HG03342 (cell line): Measurements from ENCODE around the gene POMC.
"Not testable (repeated sequence)": the region's sequence is repeated elsewhere in the genome, so short reads cannot be mapped to it uniquely, and the experiment has no call there.

Experiments used
- ATAC-seq: cut with Tn5 transposase; IDR thresholded peaks from one replicate; pipeline ENCODE4 v1.9.1; 2021; ENCODE audit warnings: mild to moderate bottlenecking, moderate library complexity; ENCODE audit not compliant: unreplicated experiment

Gene POMC

DNA sequence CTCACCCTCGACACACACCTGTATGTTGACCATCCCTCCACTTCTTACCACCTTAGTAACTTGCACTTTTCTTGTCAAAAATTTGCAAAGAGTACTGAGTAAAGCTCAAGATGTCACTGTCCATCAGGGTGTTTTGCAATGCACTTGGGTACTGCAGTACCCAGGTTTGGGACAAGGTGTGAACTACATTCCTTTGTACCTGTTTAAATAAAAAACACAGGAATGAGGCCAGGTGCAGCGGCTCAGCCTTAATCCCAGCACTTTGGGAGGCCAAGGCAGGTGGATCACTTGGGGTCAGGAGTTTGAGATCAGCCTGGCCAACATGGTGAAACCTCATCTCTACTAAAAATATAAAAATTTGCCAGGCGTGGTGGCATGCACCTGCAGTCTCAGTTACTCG lies 27.8 kb downstream of the POMC start:
- not testable (repeated sequence) for ATAC-seq

DNA sequence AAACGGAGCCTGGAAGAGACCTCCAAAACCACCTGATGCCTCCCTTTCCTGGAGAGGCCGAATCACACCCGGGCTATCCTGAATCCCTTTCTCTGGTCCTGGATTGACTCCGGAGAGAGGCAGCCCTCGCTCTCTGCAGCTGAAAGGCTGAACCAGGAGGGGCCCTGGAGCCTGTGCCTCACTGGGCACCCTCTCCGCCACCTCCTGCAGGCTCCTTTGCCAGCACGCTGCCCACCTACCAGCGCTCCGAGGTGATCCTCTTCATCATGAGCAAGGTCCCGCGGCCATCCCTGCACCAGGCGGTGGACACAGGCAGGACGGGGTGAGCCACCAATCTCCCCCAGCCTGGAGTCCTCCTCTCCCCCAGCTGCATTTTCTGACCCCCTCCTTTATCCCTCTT lies 35.7 kb downstream of the POMC start:
- no peak for ATAC-seq

DNA sequence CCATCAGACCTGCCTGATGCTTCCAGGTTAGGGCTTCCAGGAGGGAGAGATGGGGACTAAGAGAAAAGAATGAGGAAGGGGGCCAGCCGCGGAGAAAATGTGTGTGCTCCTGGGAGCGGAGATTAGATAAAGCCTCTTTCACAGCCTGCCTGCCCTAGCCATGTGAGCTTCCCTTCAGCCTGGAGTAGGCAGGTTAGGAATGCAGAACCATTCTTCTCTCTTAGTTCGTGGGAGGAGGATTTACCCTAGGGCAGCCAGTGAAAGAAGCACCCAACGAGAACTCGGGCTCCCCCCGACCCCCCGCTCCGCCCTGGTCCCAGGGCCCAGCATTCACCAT lies 36.1 kb downstream of the POMC start:
- no peak for ATAC-seq

DNA sequence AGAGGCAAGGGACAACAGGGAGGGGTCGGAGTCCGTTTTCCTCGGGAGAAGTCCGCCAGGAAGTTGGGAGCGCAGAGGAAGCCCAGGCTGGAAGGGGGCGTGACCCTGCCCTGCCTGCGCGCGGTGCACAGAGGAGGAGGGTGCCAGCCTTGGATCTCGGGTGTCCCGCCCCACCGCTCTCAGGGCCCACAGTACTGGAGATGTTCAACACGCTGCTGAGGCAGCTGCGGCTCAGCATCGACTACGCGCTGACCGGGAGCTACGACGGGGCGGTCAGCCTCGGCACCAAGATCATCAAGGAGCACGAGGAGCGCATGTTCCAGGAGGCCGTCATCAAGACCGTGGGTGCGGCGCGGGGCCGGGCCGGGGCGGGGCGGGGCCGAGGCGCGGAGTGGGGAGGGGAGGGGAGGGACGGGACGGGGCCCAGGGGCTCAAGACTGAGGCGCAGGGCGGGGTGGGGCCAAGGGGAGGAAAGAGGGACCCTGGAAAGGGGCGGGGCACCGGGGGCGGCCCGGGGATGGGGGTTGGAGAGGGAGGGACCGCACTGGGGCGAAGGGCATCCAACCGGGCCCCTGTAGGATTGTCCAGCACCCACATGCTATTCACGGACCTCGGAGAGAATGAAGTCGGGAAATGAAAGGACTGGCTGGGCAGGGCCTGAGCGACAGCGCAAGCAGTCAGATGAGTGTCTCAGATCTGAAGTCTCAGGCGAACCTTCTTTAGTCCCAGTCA lies 36.6 kb downstream of the POMC start:
- ATAC-seq = no peak

DNA sequence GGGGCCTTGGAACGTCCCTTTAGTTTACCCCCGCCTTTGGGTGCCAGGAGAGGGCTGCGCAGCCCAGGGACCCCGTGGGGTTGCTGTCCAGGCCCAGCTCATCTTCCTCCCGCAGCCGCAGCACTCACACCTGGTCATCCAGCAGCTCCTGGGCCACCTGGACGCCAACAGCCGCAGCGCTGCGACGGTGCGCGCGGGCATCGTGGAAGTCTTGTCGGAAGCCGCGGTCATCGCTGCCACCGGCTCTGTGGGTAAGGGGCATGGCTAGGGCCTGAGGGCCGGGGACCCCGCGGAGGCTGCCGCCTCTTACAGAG lies 37.2 kb downstream of the POMC start:
- ATAC-seq = no peak

DNA sequence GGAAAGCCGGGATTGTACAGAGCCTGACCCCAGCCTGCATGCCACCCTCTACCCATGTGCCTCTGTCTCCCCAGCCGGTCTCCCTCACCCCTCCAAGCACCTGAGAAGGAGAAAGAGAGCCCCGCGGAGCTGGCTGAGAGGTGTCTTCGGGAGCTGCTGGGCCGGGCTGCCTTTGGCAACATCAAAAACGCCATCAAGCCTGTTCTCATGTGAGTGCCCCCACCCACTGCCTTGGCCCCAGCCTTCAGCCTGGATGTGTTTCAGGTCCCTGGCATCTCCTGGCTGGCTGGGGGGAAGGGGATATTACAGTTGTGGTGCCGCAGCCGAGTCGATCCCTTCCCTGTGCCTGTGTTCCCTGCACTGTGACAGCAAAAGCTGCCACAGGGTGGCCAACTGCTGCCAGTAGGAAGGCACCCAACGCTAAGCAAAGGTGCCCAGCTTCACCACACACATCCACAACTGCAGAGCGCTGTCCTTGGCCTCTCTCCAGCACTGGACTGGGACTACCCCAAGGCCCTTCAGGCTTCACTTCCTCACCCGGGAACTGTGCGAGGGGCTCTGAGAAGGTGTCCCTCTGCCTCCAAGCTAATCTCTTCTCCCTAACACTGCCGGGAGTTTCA lies 38.4 kb downstream of the POMC start:
- no peak for ATAC-seq

DNA sequence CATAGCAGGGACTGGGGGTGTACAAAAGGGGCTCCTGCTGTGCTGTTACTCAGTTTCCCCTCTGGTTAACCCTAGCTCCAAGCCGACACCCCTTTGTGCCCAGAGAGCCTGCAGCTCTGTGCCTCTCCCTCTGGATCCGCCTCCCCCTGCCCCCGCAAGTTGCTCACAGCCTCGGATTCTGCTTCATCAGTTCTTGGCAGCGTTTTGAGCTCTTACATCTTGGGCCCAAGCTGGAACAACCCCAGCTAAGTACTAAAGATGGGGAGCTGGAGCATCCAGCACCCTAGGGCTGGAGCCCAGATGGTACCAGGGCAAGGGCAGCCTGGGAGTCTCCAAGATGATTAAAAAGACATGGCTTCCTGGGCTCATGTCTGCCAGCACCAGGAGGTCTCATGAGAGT lies 40.7 kb downstream of the POMC start:
- no peak for ATAC-seq

DNA sequence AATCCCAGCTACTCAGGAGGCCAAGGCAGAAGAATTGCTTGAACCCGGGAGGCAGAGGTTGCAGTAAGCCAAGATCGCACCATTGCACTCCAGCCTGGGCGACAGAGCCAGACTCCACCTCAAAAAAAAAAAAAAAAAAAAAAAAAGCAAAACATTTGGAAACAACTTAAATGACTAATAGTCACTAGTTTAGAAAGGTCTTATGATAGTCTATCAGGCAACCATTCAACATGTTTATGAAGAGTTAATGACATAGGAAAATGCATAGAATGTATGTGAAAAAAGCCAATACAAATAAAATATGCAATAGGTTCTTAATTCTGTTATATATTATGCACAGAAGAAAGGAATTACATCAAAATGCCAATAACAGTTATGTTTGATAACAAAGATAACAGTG lies 41.3 kb downstream of the POMC start:
- not testable (repeated sequence) for ATAC-seq

DNA sequence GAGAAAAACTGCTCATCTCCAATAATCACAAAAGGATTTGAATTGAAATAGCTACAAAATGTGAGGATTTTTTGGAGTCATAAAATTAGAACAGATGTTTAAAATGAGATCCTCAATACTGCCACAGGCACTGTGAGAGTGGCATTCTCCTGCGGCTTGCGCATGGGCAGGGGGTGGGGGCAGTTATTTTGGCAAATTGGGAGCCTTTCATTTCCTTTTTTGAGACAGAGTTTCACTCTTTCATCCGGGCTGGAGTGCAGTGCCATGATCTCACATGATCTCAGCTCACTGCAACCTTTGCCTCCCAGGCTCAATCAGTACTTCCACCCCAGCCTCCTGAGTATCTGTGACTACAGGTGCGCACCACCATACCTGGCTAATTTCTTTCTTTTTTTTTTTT lies 42.4 kb downstream of the POMC start:
- no peak for ATAC-seq

DNA sequence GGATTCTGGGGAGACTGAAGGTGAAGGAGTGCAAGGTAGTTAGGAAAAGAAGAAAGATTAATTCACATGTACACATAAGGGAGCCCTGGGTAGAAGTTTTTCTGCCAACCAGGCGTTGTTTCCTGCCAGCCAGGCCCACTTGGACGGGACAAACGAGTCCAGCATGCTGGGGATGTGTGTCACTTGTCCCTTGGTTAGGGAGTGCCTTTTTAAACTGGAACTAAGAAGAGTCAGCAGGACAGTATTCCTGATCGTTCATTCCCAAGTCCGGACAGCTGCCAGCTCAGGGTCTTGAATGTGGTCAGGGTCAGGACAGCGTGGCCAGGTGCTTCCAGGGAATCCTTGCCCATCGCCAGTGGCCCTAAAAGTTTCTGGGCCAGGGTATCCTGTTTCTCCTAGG lies 43.2 kb downstream of the POMC start:
- ATAC-seq = no peak

DNA sequence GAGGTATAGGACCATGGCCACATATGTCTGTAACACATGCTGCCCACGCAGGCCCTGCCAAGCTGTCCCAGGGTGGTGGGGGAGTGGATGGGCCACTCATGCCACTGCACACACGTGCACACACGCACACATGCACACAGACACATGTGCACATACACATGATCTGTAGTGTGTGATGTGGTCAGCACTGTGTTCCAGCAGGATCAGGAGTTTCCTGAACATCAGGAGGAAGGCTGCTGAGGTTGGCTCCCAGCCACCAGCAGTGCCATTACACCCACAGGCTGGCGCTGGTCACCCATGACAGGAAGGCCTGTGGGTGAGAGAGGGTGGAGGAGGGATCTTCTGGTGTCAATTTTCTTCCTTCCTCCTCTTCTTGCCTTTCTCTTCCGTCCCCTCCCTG lies 44.7 kb downstream of the POMC start:
- no peak for ATAC-seq

DNA sequence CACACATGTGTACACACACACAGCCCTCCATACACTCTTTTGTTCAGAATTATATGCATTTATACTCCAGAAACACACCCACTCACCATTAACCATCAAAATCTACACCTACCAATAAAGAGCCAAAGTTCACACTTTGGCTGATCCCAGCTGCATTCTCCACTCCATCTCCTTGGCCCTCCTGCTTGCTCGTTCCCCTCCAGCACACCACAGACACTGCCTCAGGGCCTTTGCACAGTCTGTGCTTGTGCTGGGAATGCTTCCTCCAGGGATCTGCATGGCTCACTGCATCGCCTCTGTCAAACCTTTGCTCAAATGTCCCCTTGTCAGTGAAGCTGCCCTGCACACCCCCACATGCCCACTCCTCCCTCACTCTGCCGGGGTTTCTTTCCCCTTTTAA lies 46.0 kb downstream of the POMC start:
- ATAC-seq = no peak

DNA sequence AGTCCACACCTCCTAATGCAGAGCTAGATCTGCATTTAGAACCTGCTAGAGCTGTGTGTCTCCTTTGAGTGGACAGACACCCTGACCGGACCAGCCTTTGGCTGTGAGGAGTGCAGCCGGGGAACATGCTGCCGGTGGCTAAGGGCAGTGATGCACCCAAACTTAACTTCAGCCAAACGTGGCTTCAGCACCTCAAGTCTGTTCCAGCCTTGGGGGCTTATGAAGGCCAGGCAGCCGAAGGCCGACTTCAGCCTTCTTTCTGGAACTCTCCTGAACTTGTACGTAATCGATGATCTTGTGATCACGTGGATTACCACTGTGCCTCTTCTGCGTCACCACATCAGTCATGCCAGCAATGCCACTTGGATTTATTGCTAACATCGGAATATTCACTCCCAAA lies 49.1 kb downstream of the POMC start:
- no peak for ATAC-seq

DNA sequence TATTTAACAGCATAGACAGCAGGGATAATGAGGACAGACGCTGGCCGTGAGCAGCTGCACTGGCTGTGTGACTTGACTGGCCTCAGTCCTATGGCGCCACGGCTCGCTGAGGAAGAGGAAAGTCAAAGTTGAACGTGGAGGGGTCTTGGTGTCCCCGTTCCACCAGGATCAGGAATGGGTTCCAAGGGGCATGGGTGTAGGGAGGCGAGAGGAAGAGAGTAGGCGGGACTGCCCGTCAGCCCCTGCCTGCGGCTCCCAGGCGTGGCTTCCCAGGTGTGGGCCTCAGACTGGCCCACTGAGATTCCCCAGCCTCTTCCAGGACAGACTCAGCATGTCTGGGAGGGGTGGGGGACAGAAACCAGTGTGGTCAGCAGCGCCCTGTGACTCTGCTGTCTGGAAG lies 51.4 kb downstream of the POMC start:
- ATAC-seq = no peak

DNA sequence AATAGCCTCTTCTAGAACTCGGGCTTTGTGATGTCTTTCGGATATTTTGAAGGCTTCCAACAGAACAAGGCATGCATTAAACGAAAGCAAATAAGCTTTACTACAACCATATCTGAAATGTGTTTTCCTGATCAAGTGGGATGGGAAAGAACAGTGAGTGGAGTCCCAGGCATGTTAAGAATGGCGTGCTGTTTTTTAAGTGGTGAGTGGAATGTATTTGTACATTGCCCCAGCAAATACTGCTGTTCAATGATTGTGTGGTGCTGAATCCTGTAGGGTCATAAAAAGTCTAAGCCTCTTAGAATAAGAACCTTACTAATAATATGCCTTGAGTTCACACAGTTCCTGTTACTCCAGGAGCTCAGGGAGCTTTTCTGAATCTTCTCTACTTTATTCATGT lies 52.5 kb downstream of the POMC start:
- no peak for ATAC-seq

DNA sequence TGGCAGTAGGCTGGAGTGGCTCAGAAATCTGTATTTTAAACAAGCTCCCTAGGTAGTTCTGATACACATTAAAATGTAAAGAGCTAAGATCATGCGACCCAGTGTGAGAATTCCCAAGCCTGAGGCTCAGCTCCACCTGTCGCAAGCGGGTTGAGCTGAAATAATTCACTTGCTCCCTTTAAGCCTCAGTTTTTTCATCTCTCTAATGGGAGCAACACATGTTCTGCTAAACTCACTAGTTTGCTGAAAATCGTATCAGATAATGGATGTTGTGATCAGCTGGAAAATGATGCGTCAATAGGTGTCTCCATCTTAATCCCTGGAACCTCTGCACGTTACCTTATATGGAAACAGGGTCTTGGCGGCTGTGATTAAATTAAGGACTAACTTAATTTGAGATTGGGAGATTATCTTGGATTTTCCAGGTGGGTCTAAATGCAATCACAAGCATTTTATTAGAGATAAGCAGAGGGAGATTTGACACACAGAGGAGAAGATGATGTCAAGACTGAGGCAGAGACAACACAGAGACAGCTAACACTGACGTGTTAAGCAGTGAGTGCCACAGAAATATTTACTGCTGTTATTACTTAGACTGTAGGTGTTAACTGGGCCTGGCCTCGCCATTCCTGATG lies 53.0 kb downstream of the POMC start:
- no peak for ATAC-seq

DNA sequence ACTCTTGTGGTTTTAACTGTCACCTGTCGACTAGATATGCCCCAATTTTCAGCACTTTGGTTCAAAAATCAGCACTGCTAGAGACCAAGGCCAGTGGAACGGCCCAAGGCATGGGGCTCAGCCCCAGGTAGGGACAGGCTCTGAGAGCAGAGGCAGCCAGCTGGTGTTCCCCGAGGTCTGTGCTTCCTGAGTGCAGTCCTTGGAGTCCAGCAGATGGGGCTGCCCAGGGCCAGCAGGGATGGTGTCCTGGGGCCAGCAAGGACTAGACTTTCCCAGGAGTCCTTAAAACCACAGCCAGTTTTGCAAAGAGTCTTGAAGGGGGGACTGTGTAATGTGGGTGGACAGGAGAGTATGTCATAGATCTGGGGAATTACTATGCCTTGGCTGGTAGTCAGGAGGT lies 56.3 kb downstream of the POMC start:
- ATAC-seq = no peak
